HG03060 (cell line): ENCODE data around the gene NDUFA7.
"Not testable (repeated sequence)": the region's sequence is repeated elsewhere in the genome, so short reads cannot be mapped to it uniquely, and the experiment has no call there.

Source experiments
- ATAC-seq: cut with Tn5 transposase; IDR thresholded peaks from one replicate; pipeline ENCODE4 v1.9.1; 2021; ENCODE audit warnings: low read depth, moderate number of reproducible peaks; ENCODE audit not compliant: unreplicated experiment

The NDUFA7 gene

GRCh38 chr19:8291337-8291736 is 29.8 kb downstream of the NDUFA7 start:
- ATAC-seq, result not testable (repeated sequence)

- not testable (repeated sequence) for ATAC-seq
These were observed 44.7 kb downstream of the NDUFA7 start for GRCh38 chr19:8276508-8276907.

- ATAC-seq, result no peak
These were observed 51.5 kb downstream of the NDUFA7 start for GRCh38 chr19:8269724-8270123.

GRCh38 chr19:8265872-8266271 is 55.3 kb downstream of the NDUFA7 start:
- no peak for ATAC-seq

- not testable (repeated sequence) for ATAC-seq
These were observed 56.9 kb downstream of the NDUFA7 start for GRCh38 chr19:8264248-8264647.

- no peak for ATAC-seq
These were observed 58.7 kb downstream of the NDUFA7 start for GRCh38 chr19:8262431-8262830.

GRCh38 chr19:8261881-8262280 is 59.3 kb downstream of the NDUFA7 start:
- no peak for ATAC-seq

- ATAC-seq, result no peak
These were observed 59.8 kb downstream of the NDUFA7 start for GRCh38 chr19:8261347-8261746.
